ENCODE measurements around the gene NTHL1. TPM values are rescaled to one million over a fixed set of nuclear protein-coding genes. Genes with fewer than 3 reads are reported as not detected.
A peak's percentile ranks its signal among the peaks of the same experiment; 100 is the strongest.

The NTHL1 gene
- total and polyA plus RNA-seq, 2 of the 13 experiments (the other 11 are each of a cell fraction or from before 2014, with no cell fraction given): 47.5 to 64.9 TPM

DNA sequence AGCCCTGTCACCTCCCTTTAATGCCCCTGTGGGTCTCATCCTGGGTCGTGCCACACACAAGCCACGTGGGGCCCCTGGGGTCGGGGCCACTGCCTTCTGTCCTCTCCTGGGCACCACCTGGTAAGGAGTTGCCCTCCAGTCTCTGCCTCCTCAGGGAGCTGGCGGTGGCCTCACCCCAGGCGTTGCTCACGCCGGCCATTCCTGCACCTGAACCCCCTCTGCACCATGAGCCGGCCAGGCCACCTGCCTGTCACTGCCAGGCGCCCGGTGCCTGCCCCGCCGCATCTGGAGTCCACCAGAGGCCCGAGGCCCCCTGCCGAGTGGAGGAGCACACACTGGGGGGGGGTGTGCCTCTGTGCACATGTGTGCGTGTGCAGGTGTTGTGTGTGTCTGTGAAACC, 10.5 kb downstream of the NTHL1 start:
- Histone ChIP-seq H3K27ac (ENCODE audit: extremely low read length, insufficient read depth, low read length) (peak overlapping the region; percentile 90), H3K4me3 (replicated peaks in 1 of 3; ENCODE audit: insufficient read depth in 1 of 3, low read depth in 2 of 3, low read length in 3 of 3) (no peak overlapping the region), H4K20me1 (ENCODE audit: insufficient read depth, low read length) (no peaks in the 10 kb centered on the region), H2AFZ (ENCODE audit: low read length) (no peak overlapping the region), H3K9ac (ENCODE audit: insufficient read depth, low read depth, low read length) (0 out of 2 replicates have a peak overlapping the region, but pooled peaks have one; percentile 5), H3K36me3 (replicated peaks in 1 of 2; ENCODE audit: control insufficient read depth in 1 of 2, insufficient read depth in 2 of 2, low read length in 2 of 2) (peaks cover 3 to 6% of the 10 kb centered on the region in 2 experiments; a peak in 3 of 5 replicates), H3K4me2 (ENCODE audit: low read depth, low read length) (no peak overlapping the region), H3K79me2 (ENCODE audit: insufficient read depth, low read length) (no peaks in the 10 kb centered on the region), H3K4me1 (ENCODE audit: insufficient read depth, low read length) (peaks cover 99% of the 10 kb centered on the region), H3K27me3 (ENCODE audit: control insufficient read depth in 1 of 2, insufficient read depth in 2 of 2, low read length in 2 of 2) (no peaks in the 10 kb centered on the region), H3K9me3 (ENCODE audit: low read length) (no peaks in the 10 kb centered on the region)
- in situ Hi-C loops (cut with HindIII; ENCODE audit: extremely low pct_ligation_motif_present, low pct_unique_long_range_greater_than_20kb) (no loop called here), intact Hi-C loops (cut with micrococcal nuclease; ENCODE audit: unreplicated experiment) (no loop called here)
- CTCF ChIA-PET (ENCODE audit: low intra/inter-chr PET ratio, low total read pairs): no interaction called here
- WGBS (ENCODE audit: low lambda C conversion rate): 97% methylated on average over 11 of the region's 15 CpGs
- POLR2A ChIA-PET: interaction anchor here (4.2 to 4.8 kb wide), 2 partner anchors 10 to 12 kb away, joined by 62 to 67 read pairs; partner anchors contain the start of genes NHERF2, NTHL1 and TSC2
- no peak for TF ChIP-seq MXI1 (IDR thresholded peaks at IDR 0.05; ENCODE audit: borderline replicate concordance, low read depth, low read length)
- no peak for TF ChIP-seq ZNF205 (CRISPR knock-in tag; IDR thresholded peaks at IDR 0.05)
- TF ChIP-seq ZNF790 (CRISPR knock-in tag; IDR thresholded peaks at IDR 0.05; ENCODE audit: borderline replicate concordance): no peak
- TF ChIP-seq, protein P1, sequence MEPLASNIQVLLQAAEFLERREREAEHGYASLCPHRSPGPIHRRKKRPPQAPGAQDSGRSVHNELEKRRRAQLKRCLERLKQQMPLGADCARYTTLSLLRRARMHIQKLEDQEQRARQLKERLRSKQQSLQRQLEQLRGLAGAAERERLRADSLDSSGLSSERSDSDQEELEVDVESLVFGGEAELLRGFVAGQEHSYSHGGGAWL (CRISPR knock-in tag; IDR thresholded peaks at IDR 0.05): no peak
- TF ChIP-seq, protein P2, sequence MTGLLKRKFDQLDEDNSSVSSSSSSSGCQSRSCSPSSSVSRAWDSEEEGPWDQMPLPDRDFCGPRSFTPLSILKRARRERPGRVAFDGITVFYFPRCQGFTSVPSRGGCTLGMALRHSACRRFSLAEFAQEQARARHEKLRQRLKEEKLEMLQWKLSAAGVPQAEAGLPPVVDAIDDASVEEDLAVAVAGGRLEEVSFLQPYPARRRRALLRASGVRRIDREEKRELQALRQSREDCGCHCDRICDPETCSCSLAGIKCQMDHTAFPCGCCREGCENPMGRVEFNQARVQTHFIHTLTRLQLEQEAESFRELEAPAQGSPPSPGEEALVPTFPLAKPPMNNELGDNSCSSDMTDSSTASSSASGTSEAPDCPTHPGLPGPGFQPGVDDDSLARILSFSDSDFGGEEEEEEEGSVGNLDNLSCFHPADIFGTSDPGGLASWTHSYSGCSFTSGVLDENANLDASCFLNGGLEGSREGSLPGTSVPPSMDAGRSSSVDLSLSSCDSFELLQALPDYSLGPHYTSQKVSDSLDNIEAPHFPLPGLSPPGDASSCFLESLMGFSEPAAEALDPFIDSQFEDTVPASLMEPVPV (CRISPR knock-in tag; IDR thresholded peaks at IDR 0.05): no peak
- TF ChIP-seq RFXANK (CRISPR knock-in tag; IDR thresholded peaks at IDR 0.05): no peak
- TF ChIP-seq HOXD1 (CRISPR knock-in tag; IDR thresholded peaks at IDR 0.05): no peak
- TF ChIP-seq ZNF441 (CRISPR knock-in tag; IDR thresholded peaks at IDR 0.05; ENCODE audit: borderline replicate concordance): no peak
- no peak for TF ChIP-seq FOSL2 (CRISPR knock-in tag; IDR thresholded peaks at IDR 0.05)
- no peak for TF ChIP-seq ZNF747 (CRISPR knock-in tag; IDR thresholded peaks at IDR 0.05; ENCODE audit: borderline replicate concordance)
- TF ChIP-seq DR1 (CRISPR knock-in tag; IDR thresholded peaks at IDR 0.05): no peak
- TF ChIP-seq ZKSCAN8 (CRISPR knock-in tag; IDR thresholded peaks at IDR 0.05; ENCODE audit: borderline replicate concordance): no peak
- TF ChIP-seq, protein P3, sequence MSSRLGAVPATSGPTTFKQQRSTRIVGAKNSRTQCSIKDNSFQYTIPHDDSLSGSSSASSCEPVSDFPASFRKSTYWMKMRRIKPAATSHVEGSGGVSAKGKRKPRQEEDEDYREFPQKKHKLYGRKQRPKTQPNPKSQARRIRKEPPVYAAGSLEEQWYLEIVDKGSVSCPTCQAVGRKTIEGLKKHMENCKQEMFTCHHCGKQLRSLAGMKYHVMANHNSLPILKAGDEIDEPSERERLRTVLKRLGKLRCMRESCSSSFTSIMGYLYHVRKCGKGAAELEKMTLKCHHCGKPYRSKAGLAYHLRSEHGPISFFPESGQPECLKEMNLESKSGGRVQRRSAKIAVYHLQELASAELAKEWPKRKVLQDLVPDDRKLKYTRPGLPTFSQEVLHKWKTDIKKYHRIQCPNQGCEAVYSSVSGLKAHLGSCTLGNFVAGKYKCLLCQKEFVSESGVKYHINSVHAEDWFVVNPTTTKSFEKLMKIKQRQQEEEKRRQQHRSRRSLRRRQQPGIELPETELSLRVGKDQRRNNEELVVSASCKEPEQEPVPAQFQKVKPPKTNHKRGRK (CRISPR knock-in tag; IDR thresholded peaks at IDR 0.05): no peak
- TF ChIP-seq MEIS2 (CRISPR knock-in tag; IDR thresholded peaks at IDR 0.05): no peak
- TF ChIP-seq HNRNPL (IDR thresholded peaks at IDR 0.05; ENCODE audit: low read depth, low read length): 0 out of 2 replicates have a peak, but pooled peaks have one; percentile 46
- TF ChIP-seq AGO2 (optimal IDR thresholded peaks at IDR 0.05; ENCODE audit: low read depth, low read length): peak; percentile 6
- no peak for DNase-seq (ENCODE audit: low spot score)
- BruUV-seq (replicated peaks): no TSS peak
- ATAC-seq: no peak
- FAIRE-seq: no peak
